Peyer's patch (tissue), 4 donors: Measurements from ENCODE around the gene RAPGEF1.

Source experiments
- CTCF ChIP-seq, 6 experiments: fragments of 450-650 bp in 4 of 6; fragments of 200-600 bp in 2 of 6; sonication (generic) in 1 of 6; IDR thresholded peaks; one replicate each; pipeline ENCODE4 v1.5.1; 2017 to 2019; ENCODE audit warnings: antibody characterized with exemption in 6 of 6, mild to moderate bottlenecking in 3 of 6, moderate library complexity in 1 of 6
- POLR2A ChIP-seq, 2 donors: fragments of 450-650 bp; IDR thresholded peaks; one replicate each; pipeline ENCODE4 v1.5.1; 2017; ENCODE audit warnings: antibody characterized with exemption in 2 of 2, mild to moderate bottlenecking in 2 of 2, moderate library complexity in 2 of 2

- TF ChIP-seq POLR2A (IDR thresholded peaks at IDR 0.05) (no peak), CTCF (IDR thresholded peaks at IDR 0.05) (no peak)
Measured at GRCh38 chr9:131784748-131785501, 45.0 kb upstream of the RAPGEF1 start.
